DOHH2 (cell line): ENCODE measurements around the gene CSTA.

Experiments
- EZH2phosphoT487 ChIP-seq: fragments of 200-600 bp; sonication (generic); IDR thresholded peaks from 2 replicates; pipeline ENCODE4 v1.6.1; 2017; ENCODE audit warnings: borderline replicate concordance, mild to moderate bottlenecking, antibody characterized with exemption, low read length, moderate library complexity, mixed read lengths
- TF ChIP-seq, protein P1 (sequence below): fragments of 200-600 bp; sonication (generic); IDR thresholded peaks from one replicate; pipeline ENCODE4 v1.5.1; 2014; ENCODE audit warnings: antibody characterized with exemption, mild to moderate bottlenecking, low read depth, low read length; ENCODE audit not compliant: poor library complexity, severe bottlenecking

GRCh38 chr3:122332551-122332950 is 7.5 kb downstream of the CSTA start:
- TF ChIP-seq, protein P1, sequence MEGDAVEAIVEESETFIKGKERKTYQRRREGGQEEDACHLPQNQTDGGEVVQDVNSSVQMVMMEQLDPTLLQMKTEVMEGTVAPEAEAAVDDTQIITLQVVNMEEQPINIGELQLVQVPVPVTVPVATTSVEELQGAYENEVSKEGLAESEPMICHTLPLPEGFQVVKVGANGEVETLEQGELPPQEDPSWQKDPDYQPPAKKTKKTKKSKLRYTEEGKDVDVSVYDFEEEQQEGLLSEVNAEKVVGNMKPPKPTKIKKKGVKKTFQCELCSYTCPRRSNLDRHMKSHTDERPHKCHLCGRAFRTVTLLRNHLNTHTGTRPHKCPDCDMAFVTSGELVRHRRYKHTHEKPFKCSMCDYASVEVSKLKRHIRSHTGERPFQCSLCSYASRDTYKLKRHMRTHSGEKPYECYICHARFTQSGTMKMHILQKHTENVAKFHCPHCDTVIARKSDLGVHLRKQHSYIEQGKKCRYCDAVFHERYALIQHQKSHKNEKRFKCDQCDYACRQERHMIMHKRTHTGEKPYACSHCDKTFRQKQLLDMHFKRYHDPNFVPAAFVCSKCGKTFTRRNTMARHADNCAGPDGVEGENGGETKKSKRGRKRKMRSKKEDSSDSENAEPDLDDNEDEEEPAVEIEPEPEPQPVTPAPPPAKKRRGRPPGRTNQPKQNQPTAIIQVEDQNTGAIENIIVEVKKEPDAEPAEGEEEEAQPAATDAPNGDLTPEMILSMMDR: no peak
- TF ChIP-seq EZH2phosphoT487: no peak
